ENCODE measurements around the gene RETSAT. TPM values are rescaled to one million over a fixed set of nuclear protein-coding genes. Genes with fewer than 3 reads are reported as not detected.
"Not testable (repeated sequence)": the region's sequence is repeated elsewhere in the genome, so short reads cannot be mapped to it uniquely, and the experiment has no call there.

The RETSAT gene
- total RNA-seq, 1 donor from 2014 or later, result 25.9 TPM

DNA sequence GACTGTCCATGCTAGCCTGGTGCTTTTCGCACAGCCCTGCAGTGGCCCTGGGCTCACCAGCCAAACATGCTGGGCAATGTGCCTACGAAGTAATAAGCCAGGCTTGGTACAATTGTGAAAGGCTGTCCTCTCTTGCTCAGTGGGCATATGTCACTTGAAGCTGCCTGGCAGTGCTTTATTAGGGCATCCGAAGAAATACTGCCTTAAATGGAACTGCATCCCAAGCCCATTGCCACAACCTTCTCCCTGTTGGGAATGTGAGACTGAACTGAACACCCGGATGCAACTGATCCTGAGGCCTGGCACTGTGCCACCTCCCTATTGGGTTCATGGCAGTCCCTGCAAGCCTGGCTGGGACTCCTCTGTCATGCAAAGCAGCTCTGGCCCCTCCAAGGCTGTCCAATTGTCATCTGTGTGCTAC, 39.9 kb upstream of the RETSAT start:
- intact Hi-C loops (cut with micrococcal nuclease), result no loop called here
- no peaks in the 10 kb centered on the region for H3K27me3 Mint-ChIP-seq (ENCODE audit: insufficient read depth)
- H3K4me1 Mint-ChIP-seq (ENCODE audit: low read depth), result peaks cover 39% of the 10 kb centered on the region
- H3K27ac Mint-ChIP-seq, result no peak overlapping the region
- DNase-seq (ENCODE audit: low spot score), result no peak
- H3K36me3 Mint-ChIP-seq (ENCODE audit: low read depth), result peaks cover 22% of the 10 kb centered on the region
- no peak overlapping the region for H3K4me3 Mint-ChIP-seq
- no peaks in the 10 kb centered on the region for H3K9me3 Mint-ChIP-seq

DNA sequence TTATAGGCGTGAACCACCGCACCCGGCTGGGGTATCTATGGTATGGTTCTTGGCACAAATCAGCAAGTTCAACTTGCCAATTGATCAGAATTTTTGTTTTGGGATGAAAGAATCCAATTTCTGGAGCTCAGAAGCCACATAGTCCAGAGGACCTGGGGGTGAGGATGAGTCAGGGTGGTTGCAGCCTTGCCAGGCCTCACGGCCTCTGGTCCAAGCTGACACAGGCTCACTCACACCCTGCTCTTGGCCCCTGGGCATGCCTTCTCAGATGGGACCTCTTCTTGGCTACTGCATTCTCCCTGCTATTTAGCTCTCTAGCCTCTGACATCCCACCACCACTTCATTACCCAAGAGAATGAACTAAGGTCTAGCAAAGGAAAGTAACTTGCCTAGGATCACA, 39.5 kb upstream of the RETSAT start:
- no peak for DNase-seq (ENCODE audit: low spot score)
- Mint-ChIP-seq H3K4me1 (ENCODE audit: low read depth) (peaks cover 39% of the 10 kb centered on the region), H3K36me3 (ENCODE audit: low read depth) (peaks cover 25% of the 10 kb centered on the region), H3K4me3 (no peak overlapping the region), H3K27me3 (ENCODE audit: insufficient read depth) (no peaks in the 10 kb centered on the region), H3K27ac (no peak overlapping the region), H3K9me3 (no peaks in the 10 kb centered on the region)
- intact Hi-C loops (cut with micrococcal nuclease), result no loop called here

DNA sequence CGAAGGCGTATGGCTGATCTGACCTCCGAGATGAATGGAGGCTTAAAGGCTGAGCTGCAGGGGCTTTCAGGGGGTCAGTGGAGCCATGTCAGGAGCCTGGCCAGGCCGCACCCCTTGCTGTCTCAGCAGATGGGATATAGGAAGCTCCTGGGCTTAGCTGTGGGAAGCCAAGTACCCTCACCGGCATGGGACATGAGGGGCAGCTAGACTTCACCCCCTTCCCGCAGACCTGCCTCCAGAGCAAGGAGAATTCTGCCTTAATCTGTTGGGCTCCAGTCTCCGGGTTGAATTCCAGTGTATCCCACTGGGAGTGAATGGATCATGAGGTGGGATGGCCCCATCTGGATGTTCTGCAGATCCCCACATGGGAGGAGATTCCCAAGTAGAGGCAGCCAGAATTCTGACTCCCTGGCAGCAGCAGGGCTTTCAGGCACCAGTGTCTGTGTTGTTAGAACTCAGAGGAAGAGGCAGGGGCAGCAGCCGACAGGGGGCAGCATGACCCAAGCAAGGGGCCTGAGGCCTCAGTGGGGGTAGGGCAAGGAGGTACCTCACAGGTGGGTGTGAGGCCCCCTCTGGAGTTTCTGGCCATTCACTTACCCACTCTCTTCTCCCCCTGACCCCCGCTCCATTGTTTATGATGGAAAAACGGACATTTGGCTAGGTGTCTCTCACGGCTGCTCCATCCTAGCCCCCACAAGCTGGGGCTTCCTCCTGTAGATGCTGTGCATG, 36.8 kb upstream of the RETSAT start:
- peaks cover 21% of the 10 kb centered on the region for H3K4me1 Mint-ChIP-seq (ENCODE audit: low read depth)
- intact Hi-C loops (cut with micrococcal nuclease), result loop anchor here (1.0 kb wide), 2 partner anchors 29 to 161 kb away; no protein-coding TSS in a partner anchor
- no peaks in the 10 kb centered on the region for H3K9me3 Mint-ChIP-seq
- H3K4me3 Mint-ChIP-seq, result no peak overlapping the region
- no peaks in the 10 kb centered on the region for H3K27me3 Mint-ChIP-seq (ENCODE audit: insufficient read depth)
- no peak overlapping the region for H3K27ac Mint-ChIP-seq
- peak; percentile 54 for DNase-seq (ENCODE audit: low spot score)
- peaks cover 19% of the 10 kb centered on the region for H3K36me3 Mint-ChIP-seq (ENCODE audit: low read depth)

DNA sequence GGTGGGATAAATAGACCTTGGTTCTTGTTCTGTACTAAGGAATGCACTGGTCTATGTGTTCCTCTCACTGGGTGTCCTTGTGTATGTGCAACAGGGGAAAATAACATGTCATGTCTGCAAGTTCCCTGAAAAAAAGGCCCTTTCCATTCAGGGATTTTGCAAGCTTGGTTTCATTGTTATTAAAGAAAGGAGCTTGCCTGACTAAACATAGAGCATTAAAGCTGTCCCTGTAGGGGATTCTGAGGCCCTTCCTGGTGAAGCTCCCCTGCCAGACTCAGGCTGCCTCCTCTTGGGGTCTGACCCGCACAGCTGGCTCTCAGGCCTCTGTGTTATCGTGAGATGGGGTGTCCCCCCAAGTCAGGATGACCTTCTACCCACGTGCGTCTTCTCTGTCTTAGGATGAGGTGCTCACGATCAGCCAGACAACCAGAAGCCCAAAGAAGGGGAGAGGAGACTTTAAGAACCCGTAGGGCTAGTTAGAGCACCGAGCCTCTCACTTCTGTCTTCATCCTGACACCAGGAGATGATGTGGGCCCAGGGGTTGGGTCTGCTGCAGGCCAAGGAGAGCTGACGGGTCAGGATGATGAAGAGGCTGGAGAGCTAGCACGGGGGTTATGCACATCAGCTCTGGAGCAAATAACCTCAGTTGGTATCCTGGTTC, 34.7 kb upstream of the RETSAT start:
- H3K27me3 Mint-ChIP-seq (ENCODE audit: insufficient read depth), result no peaks in the 10 kb centered on the region
- H3K4me1 Mint-ChIP-seq (ENCODE audit: low read depth), result peaks cover 21% of the 10 kb centered on the region
- H3K27ac Mint-ChIP-seq, result no peak overlapping the region
- H3K4me3 Mint-ChIP-seq, result no peak overlapping the region
- intact Hi-C loops (cut with micrococcal nuclease), result no loop called here
- H3K36me3 Mint-ChIP-seq (ENCODE audit: low read depth), result peaks cover 28% of the 10 kb centered on the region
- DNase-seq (ENCODE audit: low spot score), result no peak
- H3K9me3 Mint-ChIP-seq, result no peaks in the 10 kb centered on the region

DNA sequence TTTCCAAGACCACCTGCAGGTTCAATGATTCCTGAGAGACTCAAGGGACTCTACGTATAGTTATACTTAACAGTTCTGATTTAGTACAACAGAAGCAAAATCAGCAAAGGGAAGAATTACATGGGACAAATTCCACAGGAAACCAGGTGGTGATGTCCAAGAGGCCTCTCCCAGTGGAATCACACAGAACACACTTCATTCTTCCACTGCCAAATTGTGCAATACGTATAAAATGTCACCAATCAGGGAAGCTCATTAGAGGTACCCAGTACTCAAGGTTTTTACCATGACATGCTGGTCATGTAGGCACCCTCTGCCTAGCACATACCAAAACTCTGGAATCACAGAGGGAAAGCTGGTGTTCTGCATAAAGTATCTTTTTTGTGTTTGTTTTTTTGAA, 33.4 kb upstream of the RETSAT start:
- no peaks in the 10 kb centered on the region for H3K27me3 Mint-ChIP-seq (ENCODE audit: insufficient read depth)
- H3K4me1 Mint-ChIP-seq (ENCODE audit: low read depth), result peaks cover 14% of the 10 kb centered on the region
- no peak overlapping the region for H3K27ac Mint-ChIP-seq
- intact Hi-C loops (cut with micrococcal nuclease), result no loop called here
- no peaks in the 10 kb centered on the region for H3K9me3 Mint-ChIP-seq
- H3K4me3 Mint-ChIP-seq, result no peak overlapping the region
- peaks cover 34% of the 10 kb centered on the region for H3K36me3 Mint-ChIP-seq (ENCODE audit: low read depth)
- no peak for DNase-seq (ENCODE audit: low spot score)

DNA sequence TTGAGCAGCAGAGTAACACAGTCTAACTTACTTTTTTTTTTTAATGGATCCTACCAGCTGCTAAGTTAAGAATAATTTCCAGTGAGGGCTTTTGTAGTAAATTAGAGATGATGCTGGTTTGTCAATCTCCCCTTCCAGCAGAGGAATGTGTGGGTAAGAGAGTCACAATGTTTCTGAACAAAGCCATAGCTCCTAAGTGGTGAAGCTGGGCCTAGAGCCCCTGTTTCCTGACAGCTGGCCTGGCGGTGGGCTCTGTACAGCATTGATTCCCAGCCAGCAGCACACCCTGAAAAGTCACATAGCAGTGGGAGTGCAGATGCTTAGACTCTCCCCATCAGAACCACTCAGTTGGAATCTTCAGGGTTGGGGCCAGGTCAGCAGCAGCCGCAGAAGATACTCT, 31.4 kb upstream of the RETSAT start:
- Mint-ChIP-seq H3K36me3 (ENCODE audit: low read depth) (peaks cover 37% of the 10 kb centered on the region), H3K27ac (no peak overlapping the region), H3K4me3 (no peak overlapping the region), H3K27me3 (ENCODE audit: insufficient read depth) (no peaks in the 10 kb centered on the region), H3K9me3 (no peaks in the 10 kb centered on the region), H3K4me1 (ENCODE audit: low read depth) (no peaks in the 10 kb centered on the region)
- DNase-seq (ENCODE audit: low spot score), result no peak
- intact Hi-C loops (cut with micrococcal nuclease), result no loop called here

DNA sequence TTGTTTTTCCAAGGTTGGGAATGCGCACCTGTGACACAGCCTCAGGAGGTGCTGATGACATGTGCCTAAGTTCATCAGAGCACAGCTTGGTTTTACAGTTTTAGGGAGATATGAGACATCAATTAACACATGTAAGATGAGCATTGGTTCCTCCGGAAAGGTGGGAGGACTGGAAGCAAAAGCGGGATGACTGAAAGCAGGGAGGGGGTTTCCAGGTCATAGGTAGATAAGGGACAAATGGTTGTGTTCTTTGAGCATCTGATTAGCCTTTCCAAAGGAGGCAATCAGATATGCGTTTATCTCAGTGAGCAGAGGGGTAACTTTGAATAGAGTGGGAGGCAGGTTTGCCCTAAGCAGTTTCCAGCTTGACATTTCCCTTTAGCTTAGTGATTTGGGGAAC, 29.5 kb upstream of the RETSAT start:
- peaks cover 5% of the 10 kb centered on the region for H3K9me3 Mint-ChIP-seq
- intact Hi-C loops (cut with micrococcal nuclease), result no loop called here

DNA sequence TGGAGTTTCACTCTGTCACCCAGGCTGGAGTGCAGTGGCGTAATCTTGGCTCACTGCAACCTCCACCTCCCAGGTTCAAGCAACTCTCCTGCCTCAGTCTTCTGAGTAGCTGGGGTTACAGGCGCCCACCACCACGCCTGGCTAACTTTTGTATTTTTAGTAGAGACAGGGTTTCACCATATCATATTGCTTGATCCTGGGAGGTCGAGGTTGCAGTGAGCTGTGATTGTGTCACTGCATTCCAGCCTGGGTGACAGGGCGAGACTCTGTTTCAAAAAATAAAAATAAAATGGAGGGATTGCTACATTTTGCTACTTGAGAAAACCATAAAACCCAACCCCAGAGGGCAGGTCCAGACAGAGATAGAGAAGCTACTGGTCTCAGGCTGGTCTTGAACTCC, 28.8 kb upstream of the RETSAT start:
- H3K4me1 Mint-ChIP-seq (ENCODE audit: low read depth); H3K9me3 Mint-ChIP-seq; DNase-seq (ENCODE audit: low spot score); H3K4me3 Mint-ChIP-seq; intact Hi-C loops (cut with micrococcal nuclease); H3K27me3 Mint-ChIP-seq (ENCODE audit: insufficient read depth): not testable (repeated sequence)
- H3K36me3 Mint-ChIP-seq (ENCODE audit: low read depth), result peaks cover 43% of the 10 kb centered on the region
- peak overlapping the region; percentile 0 for H3K27ac Mint-ChIP-seq

More for the DNA sequence above, 29.5 kb upstream of the RETSAT start:
- Mint-ChIP-seq H3K27me3 (ENCODE audit: insufficient read depth) (no peaks in the 10 kb centered on the region), H3K36me3 (ENCODE audit: low read depth) (peaks cover 36% of the 10 kb centered on the region), H3K4me3 (no peak overlapping the region), H3K27ac (peak overlapping the region; percentile 0), H3K4me1 (ENCODE audit: low read depth) (no peaks in the 10 kb centered on the region)
- no peak for DNase-seq (ENCODE audit: low spot score)

DNA sequence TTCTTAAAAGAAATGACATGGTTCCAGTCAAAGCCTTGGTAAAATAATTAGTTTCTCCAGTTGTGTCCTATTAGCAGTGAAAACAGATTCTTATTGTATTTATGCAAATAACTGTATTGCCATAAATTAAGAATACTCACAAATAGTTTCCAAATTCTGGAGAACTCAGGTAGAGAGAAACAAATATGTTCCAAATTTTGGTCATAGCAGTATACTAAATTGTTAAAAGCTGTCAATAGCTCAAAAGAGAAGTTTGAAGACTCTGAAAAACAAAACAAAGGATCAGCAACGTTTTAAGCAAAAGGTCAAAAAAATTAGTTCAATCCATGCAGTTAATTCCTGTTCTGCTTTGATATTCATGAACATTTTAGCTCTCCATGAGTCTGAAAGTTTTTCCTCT, 25.7 kb upstream of the RETSAT start:
- H3K4me1 Mint-ChIP-seq (ENCODE audit: low read depth), result no peaks in the 10 kb centered on the region
- peaks cover 52% of the 10 kb centered on the region for H3K36me3 Mint-ChIP-seq (ENCODE audit: low read depth)
- H3K9me3 Mint-ChIP-seq, result peaks cover 8% of the 10 kb centered on the region
- intact Hi-C loops (cut with micrococcal nuclease), result no loop called here
- H3K27ac Mint-ChIP-seq, result no peak overlapping the region
- no peaks in the 10 kb centered on the region for H3K27me3 Mint-ChIP-seq (ENCODE audit: insufficient read depth)
- no peak overlapping the region for H3K4me3 Mint-ChIP-seq
- DNase-seq (ENCODE audit: low spot score), result no peak

DNA sequence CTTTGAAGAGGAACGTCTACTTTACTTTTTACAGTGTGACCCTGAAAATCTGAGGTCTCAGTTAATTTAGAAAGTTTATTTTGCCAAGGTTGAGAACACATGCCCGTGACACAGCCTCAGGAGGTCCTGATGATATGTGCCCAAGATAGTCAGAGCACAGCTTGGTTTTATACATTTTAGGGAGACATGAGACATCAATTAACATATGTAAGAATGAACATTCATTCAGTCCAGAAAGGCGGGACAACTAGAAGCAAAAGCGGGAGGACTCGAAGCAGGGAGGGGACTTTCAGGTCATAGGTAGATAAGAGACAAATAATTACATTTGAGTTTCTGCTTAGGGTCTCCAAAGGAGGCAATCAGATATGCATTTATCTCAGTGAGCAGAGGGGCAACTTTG, 23.9 kb upstream of the RETSAT start:
- H3K27me3 Mint-ChIP-seq (ENCODE audit: insufficient read depth), result no peaks in the 10 kb centered on the region
- intact Hi-C loops (cut with micrococcal nuclease), result no loop called here
- H3K36me3 Mint-ChIP-seq (ENCODE audit: low read depth), result peaks cover 49% of the 10 kb centered on the region
- H3K4me3 Mint-ChIP-seq, result no peak overlapping the region
- no peak overlapping the region for H3K27ac Mint-ChIP-seq
- H3K4me1 Mint-ChIP-seq (ENCODE audit: low read depth), result no peaks in the 10 kb centered on the region
- DNase-seq (ENCODE audit: low spot score), result no peak
- H3K9me3 Mint-ChIP-seq, result peaks cover 8% of the 10 kb centered on the region

DNA sequence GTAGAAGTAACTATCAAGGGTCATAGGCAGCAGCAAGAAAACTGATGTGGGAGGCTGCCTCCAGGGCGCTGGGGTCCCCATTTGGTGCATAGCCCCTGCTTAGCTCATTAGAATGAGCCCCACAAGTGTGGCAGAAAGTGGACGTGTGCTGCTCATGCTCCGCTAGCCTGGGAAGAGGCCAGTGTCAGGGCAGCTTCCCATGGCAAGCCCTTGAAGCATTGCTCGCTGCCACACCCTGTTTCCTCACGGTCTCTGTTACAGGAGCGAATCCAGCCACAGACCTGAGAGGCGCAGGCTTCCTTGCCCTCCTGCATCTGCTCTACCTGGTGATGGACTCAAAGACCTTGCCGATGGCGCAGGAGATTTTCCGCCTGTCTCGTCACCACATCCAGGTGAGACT, 22.8 kb upstream of the RETSAT start:
- Mint-ChIP-seq H3K4me3 (no peak overlapping the region), H3K9me3 (peaks cover 8% of the 10 kb centered on the region), H3K27me3 (ENCODE audit: insufficient read depth) (no peaks in the 10 kb centered on the region), H3K27ac (no peak overlapping the region), H3K36me3 (ENCODE audit: low read depth) (peaks cover 48% of the 10 kb centered on the region), H3K4me1 (ENCODE audit: low read depth) (no peaks in the 10 kb centered on the region)
- intact Hi-C loops (cut with micrococcal nuclease), result no loop called here
- DNase-seq (ENCODE audit: low spot score), result no peak

DNA sequence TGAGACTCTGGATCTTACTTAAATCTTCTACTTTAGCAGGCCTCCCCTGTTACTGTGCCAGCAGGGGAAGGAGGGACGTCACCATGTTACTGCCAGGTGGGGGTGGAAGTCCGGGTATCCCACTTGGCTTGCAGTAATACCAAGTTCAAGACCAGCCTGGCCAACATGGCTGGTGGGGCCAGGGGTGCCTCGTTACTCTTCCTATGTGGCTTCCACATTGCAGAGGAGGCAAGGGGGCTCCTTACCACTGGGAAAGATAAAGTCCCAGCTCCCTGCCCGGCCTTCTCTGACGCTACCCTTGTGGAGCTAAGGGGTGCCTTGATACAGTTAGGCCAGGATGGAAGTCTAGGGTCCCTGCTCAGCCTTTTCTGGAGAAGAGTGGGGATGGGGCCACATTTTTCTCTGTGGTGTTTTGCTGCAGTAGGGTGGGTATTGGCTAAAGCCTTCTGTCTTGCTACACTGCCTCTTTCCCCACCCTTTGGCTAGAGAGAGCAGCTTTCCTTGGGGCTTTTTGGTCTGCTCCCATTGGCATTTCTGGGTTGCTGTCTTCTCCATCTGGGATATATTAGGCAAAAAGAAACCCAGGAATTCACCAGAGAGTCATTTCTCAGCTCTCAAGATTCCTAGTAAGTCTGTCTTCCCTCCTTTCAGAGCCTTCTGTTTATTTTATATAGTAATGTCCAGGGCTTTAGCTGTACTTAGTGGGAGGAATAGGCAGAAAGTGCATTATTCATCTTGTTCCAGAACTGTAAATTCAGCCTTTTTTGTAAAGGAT, 22.1 kb upstream of the RETSAT start:
- no peaks in the 10 kb centered on the region for H3K27me3 Mint-ChIP-seq (ENCODE audit: insufficient read depth)
- H3K36me3 Mint-ChIP-seq (ENCODE audit: low read depth), result peaks cover 45% of the 10 kb centered on the region
- intact Hi-C loops (cut with micrococcal nuclease), result no loop called here
- no peak for DNase-seq (ENCODE audit: low spot score)
- H3K4me1 Mint-ChIP-seq (ENCODE audit: low read depth), result no peaks in the 10 kb centered on the region
- H3K27ac Mint-ChIP-seq, result no peak overlapping the region
- peaks cover 8% of the 10 kb centered on the region for H3K9me3 Mint-ChIP-seq
- H3K4me3 Mint-ChIP-seq, result no peak overlapping the region

DNA sequence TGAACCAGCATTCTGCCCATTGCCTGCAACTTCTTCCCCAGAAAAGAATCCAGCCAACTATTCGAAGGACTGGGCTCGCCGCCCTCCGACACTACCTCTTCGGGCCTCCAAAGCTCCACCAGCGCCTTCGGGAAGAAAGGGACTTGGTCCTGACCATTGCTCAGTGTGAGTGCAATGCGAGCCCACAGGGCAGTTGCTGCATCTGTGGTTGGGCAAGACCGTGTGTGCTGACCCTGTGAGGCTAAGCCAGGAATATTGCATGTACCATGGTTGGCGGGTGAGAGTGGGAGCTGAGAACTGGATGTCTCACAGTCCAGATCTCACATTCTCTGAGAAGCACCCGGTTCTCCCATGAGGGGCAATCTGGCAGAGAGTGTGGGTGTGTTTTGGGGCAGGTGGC, 16.7 kb upstream of the RETSAT start:
- Mint-ChIP-seq H3K4me3 (no peak overlapping the region), H3K9me3 (no peaks in the 10 kb centered on the region), H3K27ac (no peak overlapping the region), H3K27me3 (ENCODE audit: insufficient read depth) (no peaks in the 10 kb centered on the region), H3K36me3 (ENCODE audit: low read depth) (peaks cover 17% of the 10 kb centered on the region), H3K4me1 (ENCODE audit: low read depth) (no peaks in the 10 kb centered on the region)
- no peak for DNase-seq (ENCODE audit: low spot score)
- intact Hi-C loops (cut with micrococcal nuclease), result no loop called here
